Calu3 (cell line): Measurements from ENCODE around the gene OMP. TPM values are rescaled to one million over a fixed set of nuclear protein-coding genes. Genes with fewer than 3 reads are reported as not detected.

Experiments used
- BruUV-seq: library from RNA; stranded (reverse); fragments of 400-500 nt; replicated peaks from 2 replicates; lab custom pipeline; 2021; lab: Mats Ljungman, UMichigan
- CTCF ChIA-PET: fragments of 300-600 bp; sonication (Branson Sonifier 250); formaldehyde crosslinking; loops from one replicate; lab custom pipeline; 2022; ENCODE audit warnings: antibody characterized with exemption; lab: Charles Lee
- DNase-seq: peaks from one replicate; pipeline ENCODE4 v3.0.0; 2022
- H3K27ac Mint-ChIP-seq: one replicate; pipeline ENCODE4 v1.8.0; 2022; ENCODE audit warnings: mixed read lengths; ENCODE audit not compliant: unreplicated experiment
- H3K27me3 Mint-ChIP-seq: one replicate; pipeline ENCODE4 v1.8.0; 2022; ENCODE audit warnings: mixed read lengths; ENCODE audit not compliant: unreplicated experiment
- H3K36me3 Mint-ChIP-seq: one replicate; pipeline ENCODE4 v1.8.0; 2022; ENCODE audit warnings: mild to moderate bottlenecking, moderate library complexity, mixed read lengths; ENCODE audit not compliant: insufficient read depth, unreplicated experiment
- H3K4me1 Mint-ChIP-seq: one replicate; pipeline ENCODE4 v1.8.0; 2022; ENCODE audit warnings: mild to moderate bottlenecking, low read depth, mixed read lengths; ENCODE audit not compliant: unreplicated experiment
- H3K4me3 Mint-ChIP-seq: one replicate; pipeline ENCODE4 v1.8.0; 2022; ENCODE audit warnings: mild to moderate bottlenecking, low read depth, moderate library complexity, mixed read lengths; ENCODE audit not compliant: unreplicated experiment
- H3K9me3 Mint-ChIP-seq: one replicate; pipeline ENCODE4 v1.8.0; 2022; ENCODE audit warnings: low read depth, mixed read lengths; ENCODE audit not compliant: unreplicated experiment
- CTCF ChIP-seq: fragments of 200-600 bp; IDR thresholded peaks from one replicate; pipeline ENCODE4 v1.8.0; 2022; ENCODE audit warnings: antibody characterized with exemption; ENCODE audit not compliant: unreplicated experiment
- intact Hi-C: fragments of 100-400 bp; cut with micrococcal nuclease; formaldehyde crosslinking; loops from one replicate; pipeline ENCODE4 v1.10.0; 2022; ENCODE audit not compliant: unreplicated experiment
- total RNA-seq: library from RNA; stranded (reverse); gene quantifications from 2 replicates; pipeline ENCODE4 v1.2.3, GENCODE V29; 2022

The OMP gene
- total RNA-seq, 1 experiment from 2014 or later = 1.1 TPM

GRCh38 chr11:77130763-77131513, 28.3 kb downstream of the OMP start:
- intact Hi-C loops = no loop called here
- H3K27me3 Mint-ChIP-seq = peaks cover 3% of the 10 kb centered on the region
- H3K36me3 Mint-ChIP-seq = peaks cover 13% of the 10 kb centered on the region
- no TSS peak for BruUV-seq
- no peaks in the 10 kb centered on the region for H3K9me3 Mint-ChIP-seq
- DNase-seq = no peak
- no peak overlapping the region for H3K27ac Mint-ChIP-seq
- H3K4me3 Mint-ChIP-seq = no peak overlapping the region
- no peak for TF ChIP-seq CTCF
- CTCF ChIA-PET = interaction anchor here (0.6 kb wide), 1 partner anchor 39 kb away, joined by 3 read pairs; no protein-coding TSS in a partner anchor
- H3K4me1 Mint-ChIP-seq = peaks cover 10% of the 10 kb centered on the region

- no peak for DNase-seq
These were observed 28.9 kb downstream of the OMP start for GRCh38 chr11:77131560-77131959.

GRCh38 chr11:77135069-77135468, 32.4 kb downstream of the OMP start:
- CTCF ChIA-PET = no interaction called here
- DNase-seq = no peak
- Mint-ChIP-seq H3K36me3 (no peaks in the 10 kb centered on the region), H3K4me1 (peaks cover 13% of the 10 kb centered on the region), H3K27ac (no peak overlapping the region), H3K4me3 (no peak overlapping the region), H3K27me3 (peaks cover 9% of the 10 kb centered on the region), H3K9me3 (no peaks in the 10 kb centered on the region)
- no peak for TF ChIP-seq CTCF
- intact Hi-C loops = no loop called here
- BruUV-seq = no TSS peak

More at GRCh38 chr11:77131560-77131959, 28.9 kb downstream of the OMP start:
- H3K9me3 Mint-ChIP-seq = no peaks in the 10 kb centered on the region
- intact Hi-C loops = no loop called here
- H3K4me1 Mint-ChIP-seq = peaks cover 16% of the 10 kb centered on the region
- H3K27ac Mint-ChIP-seq = no peak overlapping the region
- peaks cover 9% of the 10 kb centered on the region for H3K27me3 Mint-ChIP-seq
- H3K36me3 Mint-ChIP-seq = peaks cover 8% of the 10 kb centered on the region
- no peak overlapping the region for H3K4me3 Mint-ChIP-seq
- no TSS peak for BruUV-seq
- CTCF ChIA-PET = interaction anchor here (0.6 kb wide), 2 partner anchors 40 to 50 kb away, joined by 3 to 4 read pairs; no protein-coding TSS in a partner anchor
- TF ChIP-seq CTCF = no peak

GRCh38 chr11:77136074-77136473, 33.4 kb downstream of the OMP start:
- BruUV-seq = no TSS peak
- no peak for DNase-seq
- CTCF ChIA-PET = no interaction called here
- H3K27ac Mint-ChIP-seq = no peak overlapping the region
- intact Hi-C loops = no loop called here
- peaks cover 9% of the 10 kb centered on the region for H3K27me3 Mint-ChIP-seq
- no peak overlapping the region for H3K4me3 Mint-ChIP-seq
- H3K9me3 Mint-ChIP-seq = no peaks in the 10 kb centered on the region
- H3K36me3 Mint-ChIP-seq = no peaks in the 10 kb centered on the region
- TF ChIP-seq CTCF = no peak
- H3K4me1 Mint-ChIP-seq = peaks cover 13% of the 10 kb centered on the region
